HEK293T (cell line): ENCODE results near the gene E4F1.

ENCODE experiments used
- ARNT ChIP-seq: fragments of 450-650 bp; IDR thresholded peaks from 2 replicates; pipeline ENCODE4 v1.6.1; 2017; ENCODE audit warnings: mild to moderate bottlenecking
- BHLHE40 ChIP-seq: fragments of 450-650 bp; IDR thresholded peaks from 2 replicates; pipeline ENCODE4 v1.6.1; 2016; ENCODE audit warnings: mild to moderate bottlenecking, moderate library complexity, borderline replicate concordance
- ELF4 ChIP-seq: fragments of 450-650 bp; IDR thresholded peaks from 2 replicates; pipeline ENCODE4 v1.6.1; 2017; ENCODE audit warnings: antibody characterized with exemption
- FOXM1 ChIP-seq: fragments of 450-650 bp; IDR thresholded peaks from 2 replicates; pipeline ENCODE4 v1.6.1; 2017; ENCODE audit warnings: mild to moderate bottlenecking, borderline replicate concordance
- L3MBTL2 ChIP-seq: fragments of 450-650 bp; conservative IDR thresholded peaks from 2 replicates; pipeline ENCODE4 v1.6.1; 2016; ENCODE audit warnings: mild to moderate bottlenecking
- SP1 ChIP-seq: fragments of 450-650 bp; IDR thresholded peaks from 2 replicates; pipeline ENCODE4 v1.6.1; 2017
- TF ChIP-seq, protein P1 (sequence below): fragments of 450-650 bp; IDR thresholded peaks from 2 replicates; pipeline ENCODE4 v1.6.1; 2016

- TF ChIP-seq BHLHE40 (no peak), FOXM1 (no peak), SP1 (no peak), ARNT (no peak), ELF4 (no peak), L3MBTL2 (no peak)
- TF ChIP-seq, protein P1, sequence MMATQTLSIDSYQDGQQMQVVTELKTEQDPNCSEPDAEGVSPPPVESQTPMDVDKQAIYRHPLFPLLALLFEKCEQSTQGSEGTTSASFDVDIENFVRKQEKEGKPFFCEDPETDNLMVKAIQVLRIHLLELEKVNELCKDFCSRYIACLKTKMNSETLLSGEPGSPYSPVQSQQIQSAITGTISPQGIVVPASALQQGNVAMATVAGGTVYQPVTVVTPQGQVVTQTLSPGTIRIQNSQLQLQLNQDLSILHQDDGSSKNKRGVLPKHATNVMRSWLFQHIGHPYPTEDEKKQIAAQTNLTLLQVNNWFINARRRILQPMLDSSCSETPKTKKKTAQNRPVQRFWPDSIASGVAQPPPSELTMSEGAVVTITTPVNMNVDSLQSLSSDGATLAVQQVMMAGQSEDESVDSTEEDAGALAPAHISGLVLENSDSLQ: no peak
Measured at GRCh38 chr16:2233872-2234812, 10.8 kb downstream of the E4F1 start.
